ENCODE measurements around the gene DCAF8. TPM values are rescaled to one million over a fixed set of nuclear protein-coding genes. Genes with fewer than 3 reads are reported as not detected.

The DCAF8 gene
- total and polyA plus RNA-seq, 7 donors, result 45.4 to 204 (median 182) TPM

GRCh38 chr1:160171980-160172379, 90.4 kb downstream of the DCAF8 start:
- H3K36me3 ChIP-seq (ENCODE audit: insufficient read depth in 1 of 2, low read depth in 1 of 2), result no peaks in the 10 kb centered on the region
- 57 to 65% (median 60%) methylated on average over 9 of the region's 9 CpGs for WGBS, 3 donors
- TF ChIP-seq CTCF (IDR thresholded peaks at IDR 0.05), result no peak
- intact Hi-C loops (cut with DNase I), result loop anchor here in 1 of 2 donors (5.0 kb wide), 1 partner anchor 60 kb away; no protein-coding TSS in a partner anchor
- H3K4me3 ChIP-seq, result no peak overlapping the region
- H3K4me1 ChIP-seq, result no peaks in the 10 kb centered on the region
- H3K9me3 ChIP-seq, result no peaks in the 10 kb centered on the region
- H3K27me3 ChIP-seq (ENCODE audit: insufficient read depth in 3 of 3, low read length in 2 of 3), result no peaks in the 10 kb centered on the region
- no peak for DNase-seq
- H3K27ac ChIP-seq, result no peak overlapping the region
- ATAC-seq, result no peak

GRCh38 chr1:160171354-160171753, 91.0 kb downstream of the DCAF8 start:
- Histone ChIP-seq H3K27me3 (ENCODE audit: insufficient read depth in 3 of 3, low read length in 2 of 3) (no peaks in the 10 kb centered on the region), H3K4me3 (no peak overlapping the region), H3K36me3 (ENCODE audit: insufficient read depth in 1 of 2, low read depth in 1 of 2) (no peaks in the 10 kb centered on the region), H3K9me3 (no peaks in the 10 kb centered on the region), H3K4me1 (no peaks in the 10 kb centered on the region), H3K27ac (no peak overlapping the region)
- ATAC-seq, result no peak
- no peak for DNase-seq
- intact Hi-C loops (cut with DNase I), result loop anchor here in 1 of 2 donors (5.0 kb wide), 1 partner anchor 59 kb away; no protein-coding TSS in a partner anchor
- no peak for TF ChIP-seq CTCF (IDR thresholded peaks at IDR 0.05)
- WGBS, 3 donors, result 85 to 88% (median 88%) methylated on average over 4 of the region's 4 CpGs

GRCh38 chr1:160169553-160170399, 92.6 kb downstream of the DCAF8 start:
- 66 to 71% (median 67%) methylated on average over 15 of the region's 15 CpGs for WGBS, 3 donors
- Histone ChIP-seq H3K9me3 (no peaks in the 10 kb centered on the region), H3K27ac (no peak overlapping the region), H3K4me1 (no peaks in the 10 kb centered on the region), H3K4me3 (no peak overlapping the region), H3K36me3 (ENCODE audit: insufficient read depth in 1 of 2, low read depth in 1 of 2) (no peaks in the 10 kb centered on the region), H3K27me3 (ENCODE audit: insufficient read depth in 3 of 3, low read length in 2 of 3) (no peaks in the 10 kb centered on the region)
- no peak for DNase-seq
- intact Hi-C loops (cut with DNase I), result loop anchor here in 1 of 2 donors (5.0 kb wide), 1 partner anchor 57 kb away; no protein-coding TSS in a partner anchor
- no peak for ATAC-seq
- no peak for TF ChIP-seq CTCF (IDR thresholded peaks at IDR 0.05)

- TF ChIP-seq CTCF (IDR thresholded peaks at IDR 0.05), result peak; percentile 15
- intact Hi-C loops (cut with DNase I), result no loop called here
- DNase-seq (peak; percentile 17 to 67), ATAC-seq (peak; percentile 77 to 94 (median 90))
- Histone ChIP-seq H3K4me3 (no peak overlapping the region), H3K36me3 (ENCODE audit: insufficient read depth in 1 of 2, low read depth in 1 of 2) (no peaks in the 10 kb centered on the region), H3K27ac (peak overlapping the region; percentile 71), H3K4me1 (no peaks in the 10 kb centered on the region), H3K9me3 (no peaks in the 10 kb centered on the region), H3K27me3 (ENCODE audit: insufficient read depth in 3 of 3, low read length in 2 of 3) (no peaks in the 10 kb centered on the region)
- WGBS, 3 donors, result 47 to 83% (median 63%) methylated on average over 13 of the region's 13 CpGs
Observed at GRCh38 chr1:160168609-160169369, 93.6 kb downstream of the DCAF8 start.

Data from psoas muscle (tissue), 8 donors.